OCI-LY3 (cell line): Measurements from ENCODE around the gene HSD11B2.

Source experiments
- H2AFZ ChIP-seq: fragments of 200-600, 300-600 bp; shearing (Covaris generic); 2 replicates; pipeline ENCODE4 v1.6.0; 2014; ENCODE audit warnings: antibody characterized with exemption, low read depth, low read length
- H3K27ac ChIP-seq: fragments of 200-600, 300-600 bp; sonication (generic); 2 replicates; pipeline ENCODE4 v1.5.1; 2014; ENCODE audit warnings: mild to moderate bottlenecking, low read length, moderate library complexity, mixed read lengths
- H3K27me3 ChIP-seq: fragments of 200-600, 300-600 bp; sonication (generic); 2 replicates; pipeline ENCODE4 v1.6.1; 2014; ENCODE audit warnings: low read depth, low read length, mixed read lengths
- H3K36me3 ChIP-seq: fragments of 200-600, 300-600 bp; sonication (generic); replicated peaks from 2 replicates; pipeline ENCODE3; 2014; ENCODE audit warnings: low read depth, low read length, mixed read lengths
- H3K4me1 ChIP-seq: fragments of 300-600, 200-600 bp; sonication (generic); 2 replicates; pipeline ENCODE4 v1.6.1; 2014; ENCODE audit warnings: low read length, mixed read lengths
- H3K4me2 ChIP-seq: fragments of 200-600, 300-600 bp; sonication (generic); 2 replicates; pipeline ENCODE4 v1.6.1; 2014; ENCODE audit warnings: low read length, mixed read lengths
- H3K4me3 ChIP-seq: fragments of 300-600, 200-600 bp; sonication (generic); 2 replicates; pipeline ENCODE4 v1.5.1; 2014; ENCODE audit warnings: antibody characterized with exemption, mild to moderate bottlenecking, low read length, moderate library complexity
- H3K79me2 ChIP-seq: fragments of 300-600, 200-600 bp; shearing (Covaris generic); 2 replicates; pipeline ENCODE4 v1.6.1; 2014; ENCODE audit warnings: mild to moderate bottlenecking, low read length, mixed read lengths
- H3K9ac ChIP-seq: fragments of 300-600, 200-600 bp; shearing (Covaris generic); 2 replicates; pipeline ENCODE4 v1.6.0; 2014; ENCODE audit warnings: mild to moderate bottlenecking, low read length, moderate library complexity
- H3K9me3 ChIP-seq: fragments of 200-600, 300-600 bp; shearing (Covaris generic); 2 replicates; pipeline ENCODE4 v1.6.1; 2014; ENCODE audit warnings: low read length, mixed read lengths; ENCODE audit not compliant: insufficient read depth
- H4K20me1 ChIP-seq: fragments of 200-600, 300-600 bp; sonication (generic); 2 replicates; pipeline ENCODE4 v1.6.1; 2016; ENCODE audit warnings: low read length, mixed read lengths; ENCODE audit not compliant: insufficient read depth
- EZH2phosphoT487 ChIP-seq: fragments of 200-600 bp; shearing (Covaris generic); IDR thresholded peaks from 2 replicates; pipeline ENCODE4 v1.6.1; 2018; ENCODE audit warnings: antibody characterized with exemption, mixed run types, low read depth
- TF ChIP-seq, protein P1 (sequence below): fragments of 200-600, 300-600 bp; sonication (generic); IDR thresholded peaks from 2 replicates; pipeline ENCODE4 v1.5.1; 2014; ENCODE audit warnings: antibody characterized with exemption, low read length, low read depth

HSD11B2 gene

DNA sequence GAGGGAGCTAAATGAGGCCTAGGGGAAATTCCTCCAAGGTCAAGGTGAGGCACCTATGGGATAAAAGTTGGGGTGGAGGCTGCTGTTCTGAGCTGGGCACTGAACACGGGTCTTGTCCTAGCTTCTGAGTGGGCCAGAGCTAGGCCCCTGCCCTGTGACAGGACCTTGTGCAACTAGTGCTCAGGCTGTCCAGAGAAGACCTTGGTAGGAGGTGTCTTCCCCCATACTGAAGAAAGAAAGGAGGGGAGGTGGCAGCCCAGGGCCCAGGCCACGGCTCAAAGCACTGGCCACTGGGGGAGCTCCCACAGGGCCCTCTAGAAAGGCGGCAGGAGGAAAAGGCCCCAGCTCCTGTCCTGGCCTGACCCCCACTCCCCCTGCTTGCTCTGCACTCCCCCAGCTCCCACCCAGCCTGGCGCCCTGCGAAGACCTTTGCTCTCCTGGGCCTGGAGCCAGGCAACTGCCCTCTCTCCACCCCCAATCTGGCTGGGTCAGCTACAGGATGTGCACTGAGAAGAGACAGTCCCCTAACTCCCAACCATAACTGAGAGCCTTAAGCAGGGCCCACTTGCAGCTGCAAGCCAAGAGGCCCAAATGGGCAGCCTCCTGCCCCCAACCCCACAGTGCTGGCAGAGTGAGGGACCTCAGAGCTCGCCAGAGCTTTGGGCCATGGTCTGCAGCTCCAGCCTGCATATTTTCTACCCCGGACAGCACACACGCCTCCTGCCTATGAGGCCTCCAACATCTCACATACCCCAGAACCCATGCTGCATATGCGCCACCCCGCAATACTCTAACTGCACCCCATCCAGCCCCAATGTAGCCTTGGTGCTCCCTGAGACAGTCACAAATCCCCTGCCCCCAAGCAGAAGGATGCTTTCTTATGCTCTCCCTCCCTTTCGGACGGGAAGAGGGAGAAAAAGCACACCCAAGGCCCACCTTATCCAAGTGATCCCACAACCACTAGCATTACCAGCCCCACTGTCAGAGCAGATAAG, 15.3 kb downstream of the HSD11B2 start:
- peaks cover 3% of the 10 kb centered on the region for H3K36me3 ChIP-seq
- H2AFZ ChIP-seq = no peak overlapping the region
- no peaks in the 10 kb centered on the region for H3K9me3 ChIP-seq
- no peak for TF ChIP-seq EZH2phosphoT487
- TF ChIP-seq, protein P1, sequence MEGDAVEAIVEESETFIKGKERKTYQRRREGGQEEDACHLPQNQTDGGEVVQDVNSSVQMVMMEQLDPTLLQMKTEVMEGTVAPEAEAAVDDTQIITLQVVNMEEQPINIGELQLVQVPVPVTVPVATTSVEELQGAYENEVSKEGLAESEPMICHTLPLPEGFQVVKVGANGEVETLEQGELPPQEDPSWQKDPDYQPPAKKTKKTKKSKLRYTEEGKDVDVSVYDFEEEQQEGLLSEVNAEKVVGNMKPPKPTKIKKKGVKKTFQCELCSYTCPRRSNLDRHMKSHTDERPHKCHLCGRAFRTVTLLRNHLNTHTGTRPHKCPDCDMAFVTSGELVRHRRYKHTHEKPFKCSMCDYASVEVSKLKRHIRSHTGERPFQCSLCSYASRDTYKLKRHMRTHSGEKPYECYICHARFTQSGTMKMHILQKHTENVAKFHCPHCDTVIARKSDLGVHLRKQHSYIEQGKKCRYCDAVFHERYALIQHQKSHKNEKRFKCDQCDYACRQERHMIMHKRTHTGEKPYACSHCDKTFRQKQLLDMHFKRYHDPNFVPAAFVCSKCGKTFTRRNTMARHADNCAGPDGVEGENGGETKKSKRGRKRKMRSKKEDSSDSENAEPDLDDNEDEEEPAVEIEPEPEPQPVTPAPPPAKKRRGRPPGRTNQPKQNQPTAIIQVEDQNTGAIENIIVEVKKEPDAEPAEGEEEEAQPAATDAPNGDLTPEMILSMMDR = no peak
- no peak overlapping the region for H3K4me2 ChIP-seq
- H3K4me3 ChIP-seq = no peak overlapping the region
- no peak overlapping the region for H3K9ac ChIP-seq
- H3K4me1 ChIP-seq = no peaks in the 10 kb centered on the region
- no peaks in the 10 kb centered on the region for H3K27me3 ChIP-seq
- H3K79me2 ChIP-seq = no peaks in the 10 kb centered on the region
- 0 out of 2 replicates have a peak, but pooled peaks cover 3% of the 10 kb centered on the region for H4K20me1 ChIP-seq
- H3K27ac ChIP-seq = no peak overlapping the region

DNA sequence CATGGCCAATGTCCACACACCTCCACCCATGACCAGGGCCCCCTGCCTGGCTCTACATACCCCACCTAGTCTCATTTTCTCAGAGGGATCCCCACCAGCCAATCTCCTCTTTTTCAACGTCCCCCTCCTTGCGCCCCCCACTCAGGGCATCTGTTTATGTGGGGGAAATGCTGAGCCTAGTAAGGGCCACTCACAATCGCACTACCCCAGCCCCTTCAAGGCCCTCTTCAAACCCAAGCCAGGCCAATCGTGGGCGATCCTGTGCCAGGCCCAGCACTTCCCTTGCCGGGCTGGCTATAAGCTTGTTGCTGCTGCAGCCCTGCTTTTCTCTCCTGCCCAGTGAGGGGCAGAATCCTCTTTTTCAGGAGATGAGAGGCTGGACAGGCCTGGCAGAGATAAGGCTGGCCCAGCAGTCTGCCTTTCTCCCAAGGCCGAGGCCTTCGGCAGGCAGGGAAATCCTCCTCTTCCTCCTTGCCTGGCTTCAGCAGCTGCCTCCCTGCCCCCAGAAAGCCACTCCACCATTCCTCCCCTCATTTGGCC, 16.1 kb downstream of the HSD11B2 start:
- no peaks in the 10 kb centered on the region for H3K27me3 ChIP-seq
- no peak overlapping the region for H3K9ac ChIP-seq
- peaks cover 7% of the 10 kb centered on the region for H4K20me1 ChIP-seq
- H2AFZ ChIP-seq = no peak overlapping the region
- TF ChIP-seq EZH2phosphoT487 = no peak
- no peaks in the 10 kb centered on the region for H3K4me1 ChIP-seq
- no peaks in the 10 kb centered on the region for H3K9me3 ChIP-seq
- H3K4me2 ChIP-seq = no peak overlapping the region
- no peak overlapping the region for H3K27ac ChIP-seq
- peaks cover 6% of the 10 kb centered on the region for H3K36me3 ChIP-seq
- H3K4me3 ChIP-seq = no peak overlapping the region
- H3K79me2 ChIP-seq = no peaks in the 10 kb centered on the region

DNA sequence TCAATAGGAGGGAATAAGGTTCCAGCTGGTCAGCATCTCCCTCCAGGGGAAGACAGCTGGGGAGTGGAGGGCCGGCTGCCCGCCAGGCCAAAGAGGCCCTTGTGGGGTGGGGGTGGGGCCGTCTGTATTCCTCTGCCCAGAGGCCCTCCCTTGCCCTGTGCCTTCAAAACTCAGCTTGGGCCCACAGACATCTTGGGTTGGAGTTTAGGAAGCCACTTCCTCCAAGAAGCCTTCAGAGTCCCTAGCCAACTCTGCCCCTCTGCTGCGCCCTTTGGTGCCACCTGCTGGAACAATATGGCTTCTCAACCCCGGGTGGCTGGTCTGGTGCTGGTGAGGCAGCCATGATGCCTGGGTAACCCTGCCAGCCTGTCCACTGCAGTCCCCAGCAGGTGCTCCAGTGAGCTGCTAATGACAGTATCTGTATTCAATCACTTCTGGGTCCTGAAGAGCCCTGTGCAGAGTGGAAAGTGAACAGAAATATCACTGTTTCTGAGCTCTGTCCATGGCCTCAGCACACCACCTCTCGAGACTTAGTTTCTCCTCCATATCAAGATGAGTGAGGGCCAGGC, 16.7 kb downstream of the HSD11B2 start:
- H4K20me1 ChIP-seq = peaks cover 11% of the 10 kb centered on the region
- no peaks in the 10 kb centered on the region for H3K9me3 ChIP-seq

DNA sequence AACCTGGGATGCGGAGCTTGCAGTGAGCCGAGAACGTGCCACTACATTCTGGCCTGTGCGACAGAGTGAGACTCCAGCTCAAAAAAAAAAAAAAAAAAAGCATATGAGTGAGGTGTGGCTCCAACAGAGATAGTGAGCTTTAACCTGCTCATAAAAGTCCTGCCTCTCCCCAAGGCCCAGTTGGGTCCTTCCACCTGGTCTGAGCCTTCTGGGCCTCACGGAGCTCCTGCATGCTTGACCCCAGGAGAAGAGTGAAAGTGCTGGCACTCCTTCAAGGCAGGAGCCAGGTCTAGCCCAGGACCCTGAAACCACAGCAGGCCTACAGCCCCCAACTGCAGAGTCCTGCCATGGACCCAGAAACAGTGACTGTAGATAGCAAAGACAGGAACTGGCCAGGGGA, 17.7 kb downstream of the HSD11B2 start:
- Histone ChIP-seq H4K20me1 (peaks cover 11% of the 10 kb centered on the region), H3K9ac (no peak overlapping the region), H3K4me1 (no peaks in the 10 kb centered on the region), H3K27me3 (no peaks in the 10 kb centered on the region), H2AFZ (no peak overlapping the region), H3K79me2 (no peaks in the 10 kb centered on the region), H3K9me3 (no peaks in the 10 kb centered on the region), H3K36me3 (peaks cover 8% of the 10 kb centered on the region), H3K27ac (no peak overlapping the region), H3K4me2 (no peak overlapping the region), H3K4me3 (no peak overlapping the region)
- no peak for TF ChIP-seq EZH2phosphoT487
- TF ChIP-seq, protein P1 = no peak

More for the DNA sequence above, 16.7 kb downstream of the HSD11B2 start:
- H2AFZ ChIP-seq = no peak overlapping the region
- no peak overlapping the region for H3K9ac ChIP-seq
- H3K27ac ChIP-seq = no peak overlapping the region
- H3K79me2 ChIP-seq = no peaks in the 10 kb centered on the region
- H3K4me1 ChIP-seq = no peaks in the 10 kb centered on the region
- TF ChIP-seq, protein P1 = peak; percentile 80
- TF ChIP-seq EZH2phosphoT487 = no peak
- H3K27me3 ChIP-seq = no peaks in the 10 kb centered on the region
- H3K36me3 ChIP-seq = peaks cover 8% of the 10 kb centered on the region
- no peak overlapping the region for H3K4me3 ChIP-seq
- no peak overlapping the region for H3K4me2 ChIP-seq
